Ovary (tissue), 9 donors: Measurements from ENCODE around the gene TIMM13. TPM values are rescaled to one million over a fixed set of nuclear protein-coding genes. Genes with fewer than 3 reads are reported as not detected.

Source experiments
- DNase-seq, 5 donors: peaks; one replicate each; pipeline ENCODE4 v3.0.0-alpha.2; 2019 to 2020
- H3K27ac ChIP-seq, 2 donors: fragments of 200-600 bp; one replicate each; pipeline versions ENCODE4 v1.5.1 to v1.8.0; 2019 to 2022
- H3K27me3 ChIP-seq: fragments of 200-600 bp; one replicate; pipeline ENCODE4 v1.8.0; 2022
- H3K36me3 ChIP-seq: fragments of 200-600 bp; sonication (generic); one replicate; pipeline ENCODE4 v1.5.1; 2019
- H3K4me1 ChIP-seq: one replicate; pipeline ENCODE4 v1.8.1; 2013; ENCODE audit warnings: mild to moderate bottlenecking, moderate library complexity; ENCODE audit not compliant: insufficient read depth
- H3K4me3 ChIP-seq: fragments of 200-600 bp; sonication (generic); one replicate; pipeline ENCODE4 v1.5.1; 2017
- H3K9me3 ChIP-seq, 2 donors: fragments of 200-600 bp in 1 of 2; sonication (generic) in 1 of 2; one replicate each; pipeline versions ENCODE4 v1.5.1 to v1.8.1; 2013 to 2019; ENCODE audit warnings: mild to moderate bottlenecking in 1 of 2, moderate library complexity in 1 of 2
- CTCF ChIP-seq, 3 donors: fragments of 450-650 bp in 2 of 3; fragments of 200-600 bp in 1 of 3; IDR thresholded peaks; one replicate each; pipeline versions ENCODE4 v1.5.1 to v1.8.0; 2016 to 2022; ENCODE audit warnings: antibody characterized with exemption in 3 of 3, mild to moderate bottlenecking in 1 of 3
- EP300 ChIP-seq: sonication (generic); formaldehyde crosslinking; IDR thresholded peaks from one replicate; pipeline ENCODE4 v1.6.1; 2017; ENCODE audit warnings: antibody characterized with exemption
- POLR2A ChIP-seq: fragments of 450-650 bp; IDR thresholded peaks from one replicate; pipeline ENCODE4 v1.6.1; 2017; ENCODE audit warnings: antibody characterized with exemption, mild to moderate bottlenecking, moderate library complexity
- WGBS, 3 donors: extraction: QIAGEN DNeasy Blood & Tissue Kit in 1 of 3; methylation state at CpG; one replicate each; pipeline versions ENCODE4 v1.1.5 to v1.1.7; 2013 to 2017; 5-methylcytosine and 5-hydroxymethylcytosine counted together
- intact Hi-C, 4 donors: fragments of 100-400 bp; cut with DNase I; formaldehyde crosslinking; loops; one replicate each; pipeline versions ENCODE4 v1.11.0 to v1.15.1; 2022 to 2023
- polyA plus RNA-seq, 2 donors: library from polyadenylated mRNA; stranded (reverse); fragments of 200-250 nt in 1 of 2; fragments of 350-450 nt in 1 of 2; fragmentation: Illumina TruSeq in 1 of 2; extraction: RNeasy Lipid Tissue Mini Kit (QIAGEN cat#74804) in 1 of 2; gene quantifications; one replicate each; pipeline ENCODE4 v1.2.3, GENCODE V29; 2013 to 2014
- total RNA-seq, 7 donors: library from RNA; depleted of rRNA in 2 of 7; stranded (reverse); fragments of >200 nt in 2 of 7; fragmentation: NEBNext Ultra II Directional in 3 of 7; extraction: Animal tissue kit (Norgen Biotek cat#: 25700) in 3 of 7; gene quantifications; one replicate each; pipeline versions ENCODE4 v1.1.0 to v1.2.4, GENCODE V29; 2016 to 2023
- donor health status: DM: no; HTN: no; CAD: no; lungs with moderate emphysema.
- donor health status: DM: no; HTN: no; CAD: no.
- donor health status: Bipolar disorder and iron deficiency.
- donor health status: DM: yes; HTN: yes; CAD: no.
- donor health status: DM: no; HTN: no; CAD: no.
- donor health status: DM: yes; HTN: yes; CAD: no.

TIMM13 gene
- total and polyA plus RNA-seq, 9 donors = 2.7 to 72.3 (median 49.7) TPM

- Histone ChIP-seq H3K27me3 (no peaks in the 10 kb centered on the region), H3K27ac (no peak overlapping the region), H3K36me3 (no peaks in the 10 kb centered on the region), H3K9me3 (no peaks in the 10 kb centered on the region), H3K4me3 (no peak overlapping the region), H3K4me1 (no peaks in the 10 kb centered on the region)
- no peak for TF ChIP-seq POLR2A
- no peak for TF ChIP-seq EP300
- no peak for TF ChIP-seq CTCF (IDR thresholded peaks at IDR 0.05)
- no peak for DNase-seq
- intact Hi-C loops = no loop called here
- WGBS, 3 donors = 64 to 73% (median 71%) methylated on average over 29 of the region's 29 CpGs
Measured at GRCh38 chr19:2415281-2415972, 12.0 kb downstream of the TIMM13 start.

- Histone ChIP-seq H3K9me3 (no peaks in the 10 kb centered on the region), H3K4me1 (no peaks in the 10 kb centered on the region), H3K36me3 (no peaks in the 10 kb centered on the region), H3K27ac (no peak overlapping the region), H3K27me3 (no peaks in the 10 kb centered on the region), H3K4me3 (no peak overlapping the region)
- TF ChIP-seq CTCF (IDR thresholded peaks at IDR 0.05) (no peak), POLR2A (no peak), EP300 (no peak)
- 80 to 91% (median 82%) methylated on average over 15 to 16 of the region's 16 CpGs for WGBS, 3 donors
- DNase-seq = no peak
- intact Hi-C loops = no loop called here
Measured at GRCh38 chr19:2413629-2414028, 13.8 kb downstream of the TIMM13 start.

GRCh38 chr19:2413159-2413558, 14.2 kb downstream of the TIMM13 start:
- no peak for DNase-seq
- H3K4me1 ChIP-seq = no peaks in the 10 kb centered on the region
- no peaks in the 10 kb centered on the region for H3K27me3 ChIP-seq
- H3K27ac ChIP-seq = no peak overlapping the region
- 55 to 69% (median 57%) methylated on average over 7 of the region's 7 CpGs for WGBS, 3 donors
- no peaks in the 10 kb centered on the region for H3K9me3 ChIP-seq
- no peak for TF ChIP-seq CTCF (IDR thresholded peaks at IDR 0.05)
- TF ChIP-seq EP300 = no peak
- intact Hi-C loops = no loop called here
- H3K4me3 ChIP-seq = no peak overlapping the region
- no peaks in the 10 kb centered on the region for H3K36me3 ChIP-seq

GRCh38 chr19:2412449-2412848, 14.9 kb downstream of the TIMM13 start:
- Histone ChIP-seq H3K27me3 (no peaks in the 10 kb centered on the region), H3K27ac (no peak overlapping the region), H3K9me3 (no peaks in the 10 kb centered on the region), H3K4me3 (no peak overlapping the region), H3K4me1 (no peaks in the 10 kb centered on the region), H3K36me3 (no peaks in the 10 kb centered on the region)
- intact Hi-C loops = no loop called here
- 40 to 51% (median 49%) methylated on average over 2 of the region's 2 CpGs for WGBS, 3 donors
- TF ChIP-seq POLR2A (no peak), CTCF (IDR thresholded peaks at IDR 0.05) (no peak), EP300 (no peak)
- no peak for DNase-seq
